Stimulated activated CD4-positive, alpha-beta T cell treated with anti-CD3 and anti-CD28 coated beads, Interleukin-12 subunit alpha, Interleukin-12 subunit beta, amount 100 ng/mL, for 48 hours (primary cell): ENCODE results near the gene PLCB2.

Source experiments
- DNase-seq, 3 donors: peaks; one replicate each; pipeline ENCODE4 v3.0.0-alpha.2; 2020; ENCODE audit warnings: low read depth in 2 of 3, low spot score in 1 of 3

Gene PLCB2

GRCh38 chr15:40306371-40306770 lies 1.4 kb downstream of the PLCB2 start:
- DNase-seq: no peak

GRCh38 chr15:40305281-40305680 lies 2.5 kb downstream of the PLCB2 start:
- DNase-seq: no peak

- DNase-seq: no peak
These were observed 4.2 kb downstream of the PLCB2 start for GRCh38 chr15:40303576-40303975.

GRCh38 chr15:40302981-40303380 lies 4.8 kb downstream of the PLCB2 start:
- no peak for DNase-seq

- DNase-seq: no peak
These were observed 5.3 kb downstream of the PLCB2 start for GRCh38 chr15:40302288-40302886.

GRCh38 chr15:40301467-40302179 lies 6.1 kb downstream of the PLCB2 start:
- DNase-seq: no peak

GRCh38 chr15:40300771-40301170 lies 7.0 kb downstream of the PLCB2 start:
- DNase-seq: no peak

- no peak for DNase-seq
These were observed 7.4 kb downstream of the PLCB2 start for GRCh38 chr15:40300367-40300766.

- DNase-seq: no peak
These were observed 9.4 kb downstream of the PLCB2 start for GRCh38 chr15:40298216-40298935.

GRCh38 chr15:40297356-40297755 lies 10.4 kb downstream of the PLCB2 start:
- DNase-seq: no peak

- DNase-seq: no peak
These were observed 11.0 kb downstream of the PLCB2 start for GRCh38 chr15:40296561-40297230.

GRCh38 chr15:40295877-40296560 lies 11.7 kb downstream of the PLCB2 start:
- no peak for DNase-seq

- no peak for DNase-seq
These were observed 12.4 kb downstream of the PLCB2 start for GRCh38 chr15:40295297-40295696.

- DNase-seq: no peak
These were observed 13.5 kb downstream of the PLCB2 start for GRCh38 chr15:40293905-40294895.

- DNase-seq: no peak
These were observed 14.7 kb downstream of the PLCB2 start for GRCh38 chr15:40293006-40293405.

GRCh38 chr15:40292246-40292645 lies 15.5 kb downstream of the PLCB2 start:
- no peak for DNase-seq

- no peak for DNase-seq
These were observed 16.7 kb downstream of the PLCB2 start for GRCh38 chr15:40290918-40291574.

GRCh38 chr15:40290545-40290917 lies 17.2 kb downstream of the PLCB2 start:
- DNase-seq: no peak

GRCh38 chr15:40289140-40289775 lies 18.5 kb downstream of the PLCB2 start:
- no peak for DNase-seq
